ENCODE results near the gene PSMB2.

Gene PSMB2

DNA sequence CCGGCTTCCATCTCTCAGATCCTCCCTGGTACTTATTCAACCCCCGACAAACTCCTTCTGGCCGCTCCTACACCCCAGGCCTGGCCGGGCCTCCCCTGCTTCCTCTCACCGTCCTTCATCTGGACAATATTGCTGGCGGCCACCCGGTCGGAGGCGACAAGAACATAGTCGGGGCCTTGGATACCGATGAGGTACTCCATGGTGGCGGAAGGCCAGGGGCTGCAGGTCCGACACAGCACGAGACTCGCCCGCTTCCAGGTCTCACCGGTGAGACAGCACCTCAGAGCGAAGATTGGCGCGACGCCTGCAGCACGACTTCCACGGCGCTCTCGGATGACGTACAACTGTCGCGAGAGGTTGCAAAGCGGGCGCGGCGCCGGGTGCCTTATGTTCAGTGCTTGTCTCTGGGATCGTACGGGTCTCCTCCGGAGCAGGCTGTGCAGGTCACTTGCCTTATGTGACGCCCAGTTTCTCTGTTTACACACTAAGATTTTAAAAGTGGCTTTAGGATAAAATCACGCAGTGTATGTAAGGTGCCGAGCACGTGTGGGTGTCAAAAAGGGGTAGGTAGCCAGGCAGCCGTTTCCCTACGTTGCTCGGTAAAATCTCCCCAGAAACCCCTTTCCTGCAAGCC is at the start of gene PSMB2:
TSS of gene PSMB2 (minus strand) at position 294 of the 634 bp plus-strand sequence. CDS start at position 200, 94 bp downstream.
- Histone ChIP-seq H3K4me1 (ENCODE audit: control insufficient read depth, insufficient read depth, low read length) (no peaks in the 10 kb centered on the region), H3K4me3 (ENCODE audit: low read depth, low read length) (peak within 1 kb of the TSS; percentile 95), H3K9me3 (ENCODE audit: control insufficient read depth, insufficient read depth, low read depth, low read length) (no peaks in the 10 kb centered on the region), H3K36me3 (ENCODE audit: control insufficient read depth in 2 of 2, insufficient read depth in 1 of 2, low read length in 2 of 2) (peaks cover 0 to 7% of the 10 kb centered on the region in 2 experiments; a peak in 2 of 3 replicates), H3K27ac (ENCODE audit: extremely low read depth, low read depth, low read length) (peak within 1 kb of the TSS; percentile 66)
- ChIA-PET CTCF (interaction anchor here (0.6 kb wide), 2 partner anchors 338 to 842 kb away, joined by 3 to 5 read pairs; partner anchors contain the start of gene CSF3R), POLR2A (interaction anchor here (0.6 to 0.8 kb wide), 2 partner anchors 10 to 61 kb away, joined by 3 to 4 read pairs; no protein-coding TSS in a partner anchor)
- no peak for TF ChIP-seq ZNF664 (tag by site-specific recombination; IDR thresholded peaks at IDR 0.05)
- TF ChIP-seq, protein P1, sequence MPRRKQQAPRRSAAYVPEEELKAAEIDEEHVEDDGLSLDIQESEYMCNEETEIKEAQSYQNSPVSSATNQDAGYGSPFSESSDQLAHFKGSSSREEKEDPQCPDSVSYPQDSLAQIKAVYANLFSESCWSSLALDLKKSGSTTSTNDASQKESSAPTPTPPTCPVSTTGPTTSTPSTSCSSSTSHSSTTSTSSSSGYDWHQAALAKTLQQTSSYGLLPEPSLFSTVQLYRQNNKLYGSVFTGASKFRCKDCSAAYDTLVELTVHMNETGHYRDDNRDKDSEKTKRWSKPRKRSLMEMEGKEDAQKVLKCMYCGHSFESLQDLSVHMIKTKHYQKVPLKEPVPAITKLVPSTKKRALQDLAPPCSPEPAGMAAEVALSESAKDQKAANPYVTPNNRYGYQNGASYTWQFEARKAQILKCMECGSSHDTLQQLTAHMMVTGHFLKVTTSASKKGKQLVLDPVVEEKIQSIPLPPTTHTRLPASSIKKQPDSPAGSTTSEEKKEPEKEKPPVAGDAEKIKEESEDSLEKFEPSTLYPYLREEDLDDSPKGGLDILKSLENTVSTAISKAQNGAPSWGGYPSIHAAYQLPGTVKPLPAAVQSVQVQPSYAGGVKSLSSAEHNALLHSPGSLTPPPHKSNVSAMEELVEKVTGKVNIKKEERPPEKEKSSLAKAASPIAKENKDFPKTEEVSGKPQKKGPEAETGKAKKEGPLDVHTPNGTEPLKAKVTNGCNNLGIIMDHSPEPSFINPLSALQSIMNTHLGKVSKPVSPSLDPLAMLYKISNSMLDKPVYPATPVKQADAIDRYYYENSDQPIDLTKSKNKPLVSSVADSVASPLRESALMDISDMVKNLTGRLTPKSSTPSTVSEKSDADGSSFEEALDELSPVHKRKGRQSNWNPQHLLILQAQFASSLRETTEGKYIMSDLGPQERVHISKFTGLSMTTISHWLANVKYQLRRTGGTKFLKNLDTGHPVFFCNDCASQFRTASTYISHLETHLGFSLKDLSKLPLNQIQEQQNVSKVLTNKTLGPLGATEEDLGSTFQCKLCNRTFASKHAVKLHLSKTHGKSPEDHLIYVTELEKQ (tag by site-specific recombination; IDR thresholded peaks at IDR 0.05; ENCODE audit: borderline replicate concordance), result no peak
- TF ChIP-seq SCRT2 (tag by site-specific recombination; IDR thresholded peaks at IDR 0.05), result no peak
- TF ChIP-seq ZNF621 (tag by site-specific recombination; IDR thresholded peaks at IDR 0.05), result no peak
- TF ChIP-seq ZNF549 (tag by site-specific recombination; IDR thresholded peaks at IDR 0.05), result no peak
- 0 out of 2 replicates have a peak, but pooled peaks have one; percentile 43 for TF ChIP-seq ZNF561 (tag by site-specific recombination; IDR thresholded peaks at IDR 0.05; ENCODE audit: borderline replicate concordance)
- TF ChIP-seq ZNF560 (tag by site-specific recombination; IDR thresholded peaks at IDR 0.05; ENCODE audit: borderline replicate concordance), result no peak
- no peak for TF ChIP-seq ZNF707 (tag by site-specific recombination; IDR thresholded peaks at IDR 0.05)
- peak; percentile 74 for TF ChIP-seq SP7 (tag by site-specific recombination; IDR thresholded peaks at IDR 0.05)
- no peak for TF ChIP-seq ZNF521 (tag by site-specific recombination; IDR thresholded peaks at IDR 0.05)
- peak; percentile 85 for TF ChIP-seq ZNF76 (tag by site-specific recombination; IDR thresholded peaks at IDR 0.05; ENCODE audit: borderline replicate concordance, low read depth)
- TF ChIP-seq ZNF660 (tag by site-specific recombination; IDR thresholded peaks at IDR 0.05), result peak; percentile 51
- TF ChIP-seq ZNF23 (tag by site-specific recombination; IDR thresholded peaks at IDR 0.05; ENCODE audit: borderline replicate concordance), result no peak
- no peak for TF ChIP-seq ZNF555 (tag by site-specific recombination; conservative IDR thresholded peaks at IDR 0.05)
- peak; percentile 85 for TF ChIP-seq KLF8 (tag by site-specific recombination; IDR thresholded peaks at IDR 0.05)
- no peak for TF ChIP-seq ZNF114 (tag by site-specific recombination; IDR thresholded peaks at IDR 0.05)
- no peak for TF ChIP-seq ZNF274 (IDR thresholded peaks at IDR 0.05; ENCODE audit: low read length)
- TF ChIP-seq ZNF274 (tag by site-specific recombination; IDR thresholded peaks at IDR 0.05; ENCODE audit: borderline replicate concordance), result no peak
- TF ChIP-seq, protein P2, sequence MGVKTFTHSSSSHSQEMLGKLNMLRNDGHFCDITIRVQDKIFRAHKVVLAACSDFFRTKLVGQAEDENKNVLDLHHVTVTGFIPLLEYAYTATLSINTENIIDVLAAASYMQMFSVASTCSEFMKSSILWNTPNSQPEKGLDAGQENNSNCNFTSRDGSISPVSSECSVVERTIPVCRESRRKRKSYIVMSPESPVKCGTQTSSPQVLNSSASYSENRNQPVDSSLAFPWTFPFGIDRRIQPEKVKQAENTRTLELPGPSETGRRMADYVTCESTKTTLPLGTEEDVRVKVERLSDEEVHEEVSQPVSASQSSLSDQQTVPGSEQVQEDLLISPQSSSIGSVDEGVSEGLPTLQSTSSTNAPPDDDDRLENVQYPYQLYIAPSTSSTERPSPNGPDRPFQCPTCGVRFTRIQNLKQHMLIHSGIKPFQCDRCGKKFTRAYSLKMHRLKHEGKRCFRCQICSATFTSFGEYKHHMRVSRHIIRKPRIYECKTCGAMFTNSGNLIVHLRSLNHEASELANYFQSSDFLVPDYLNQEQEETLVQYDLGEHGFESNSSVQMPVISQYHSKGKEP (tag by site-specific recombination; IDR thresholded peaks at IDR 0.05), result peak; percentile 58; the same call in 1 of the 2 replicates
- no peak; the same call in 1 of the 2 replicates for TF ChIP-seq OVOL3 (tag by site-specific recombination; IDR thresholded peaks at IDR 0.05)
- TF ChIP-seq, protein P3, sequence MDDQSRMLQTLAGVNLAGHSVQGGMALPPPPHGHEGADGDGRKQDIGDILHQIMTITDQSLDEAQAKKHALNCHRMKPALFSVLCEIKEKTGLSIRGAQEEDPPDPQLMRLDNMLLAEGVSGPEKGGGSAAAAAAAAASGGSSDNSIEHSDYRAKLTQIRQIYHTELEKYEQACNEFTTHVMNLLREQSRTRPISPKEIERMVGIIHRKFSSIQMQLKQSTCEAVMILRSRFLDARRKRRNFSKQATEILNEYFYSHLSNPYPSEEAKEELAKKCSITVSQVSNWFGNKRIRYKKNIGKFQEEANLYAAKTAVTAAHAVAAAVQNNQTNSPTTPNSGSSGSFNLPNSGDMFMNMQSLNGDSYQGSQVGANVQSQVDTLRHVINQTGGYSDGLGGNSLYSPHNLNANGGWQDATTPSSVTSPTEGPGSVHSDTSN (CRISPR knock-in tag; IDR thresholded peaks at IDR 0.05), result peak; percentile 76; the same call in 1 of the 2 replicates
- TF ChIP-seq ZNF701 (tag by site-specific recombination; IDR thresholded peaks at IDR 0.05), result no peak
- no peak; the same call in 1 of the 2 replicates for TF ChIP-seq ZBTB21 (tag by site-specific recombination; IDR thresholded peaks at IDR 0.05)
- TF ChIP-seq ZNF266 (tag by site-specific recombination; IDR thresholded peaks at IDR 0.05; ENCODE audit: low read depth), result no peak
- TF ChIP-seq, protein P4, sequence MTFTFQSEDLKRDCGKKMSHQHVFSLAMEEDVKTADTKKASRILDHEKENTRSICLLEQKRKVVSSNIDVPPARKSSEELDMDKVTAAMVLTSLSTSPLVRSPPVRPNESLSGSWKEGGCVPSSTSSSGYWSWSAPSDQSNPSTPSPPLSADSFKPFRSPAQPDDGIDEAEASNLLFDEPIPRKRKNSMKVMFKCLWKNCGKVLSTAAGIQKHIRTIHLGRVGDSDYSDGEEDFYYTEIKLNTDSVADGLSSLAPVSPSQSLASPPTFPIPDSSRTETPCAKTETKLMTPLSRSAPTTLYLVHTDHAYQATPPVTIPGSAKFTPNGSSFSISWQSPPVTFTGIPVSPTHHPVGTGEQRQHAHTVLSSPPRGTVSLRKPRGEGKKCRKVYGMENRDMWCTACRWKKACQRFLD (tag by site-specific recombination; IDR thresholded peaks at IDR 0.05), result 0 out of 2 replicates have a peak, but pooled peaks have one; percentile 21
- TF ChIP-seq ZNF658 (tag by site-specific recombination; IDR thresholded peaks at IDR 0.05), result no peak
- TF ChIP-seq ZNF610 (tag by site-specific recombination; IDR thresholded peaks at IDR 0.05; ENCODE audit: borderline replicate concordance), result peak; percentile 59; the same call in 1 of the 2 replicates
- TF ChIP-seq, protein P5, sequence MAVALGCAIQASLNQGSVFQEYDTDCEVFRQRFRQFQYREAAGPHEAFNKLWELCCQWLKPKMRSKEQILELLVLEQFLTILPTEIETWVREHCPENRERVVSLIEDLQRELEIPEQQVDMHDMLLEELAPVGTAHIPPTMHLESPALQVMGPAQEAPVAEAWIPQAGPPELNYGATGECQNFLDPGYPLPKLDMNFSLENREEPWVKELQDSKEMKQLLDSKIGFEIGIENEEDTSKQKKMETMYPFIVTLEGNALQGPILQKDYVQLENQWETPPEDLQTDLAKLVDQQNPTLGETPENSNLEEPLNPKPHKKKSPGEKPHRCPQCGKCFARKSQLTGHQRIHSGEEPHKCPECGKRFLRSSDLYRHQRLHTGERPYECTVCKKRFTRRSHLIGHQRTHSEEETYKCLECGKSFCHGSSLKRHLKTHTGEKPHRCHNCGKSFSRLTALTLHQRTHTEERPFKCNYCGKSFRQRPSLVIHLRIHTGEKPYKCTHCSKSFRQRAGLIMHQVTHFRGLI (tag by site-specific recombination; IDR thresholded peaks at IDR 0.05), result peak; percentile 31; the same call in 1 of the 2 replicates
- TF ChIP-seq MEIS1 (CRISPR knock-in tag; IDR thresholded peaks at IDR 0.05; ENCODE audit: borderline replicate concordance), result no peak

All from HEK293 (cell line).